HG03196 (cell line): ENCODE measurements around the gene TMC8.
"Not testable (repeated sequence)": the region's sequence is repeated elsewhere in the genome, so short reads cannot be mapped to it uniquely, and the experiment has no call there.

Experiments used
- ATAC-seq: cut with Tn5 transposase; IDR thresholded peaks from one replicate; pipeline ENCODE4 v1.9.1; 2021; ENCODE audit not compliant: unreplicated experiment

The TMC8 gene, protein sequence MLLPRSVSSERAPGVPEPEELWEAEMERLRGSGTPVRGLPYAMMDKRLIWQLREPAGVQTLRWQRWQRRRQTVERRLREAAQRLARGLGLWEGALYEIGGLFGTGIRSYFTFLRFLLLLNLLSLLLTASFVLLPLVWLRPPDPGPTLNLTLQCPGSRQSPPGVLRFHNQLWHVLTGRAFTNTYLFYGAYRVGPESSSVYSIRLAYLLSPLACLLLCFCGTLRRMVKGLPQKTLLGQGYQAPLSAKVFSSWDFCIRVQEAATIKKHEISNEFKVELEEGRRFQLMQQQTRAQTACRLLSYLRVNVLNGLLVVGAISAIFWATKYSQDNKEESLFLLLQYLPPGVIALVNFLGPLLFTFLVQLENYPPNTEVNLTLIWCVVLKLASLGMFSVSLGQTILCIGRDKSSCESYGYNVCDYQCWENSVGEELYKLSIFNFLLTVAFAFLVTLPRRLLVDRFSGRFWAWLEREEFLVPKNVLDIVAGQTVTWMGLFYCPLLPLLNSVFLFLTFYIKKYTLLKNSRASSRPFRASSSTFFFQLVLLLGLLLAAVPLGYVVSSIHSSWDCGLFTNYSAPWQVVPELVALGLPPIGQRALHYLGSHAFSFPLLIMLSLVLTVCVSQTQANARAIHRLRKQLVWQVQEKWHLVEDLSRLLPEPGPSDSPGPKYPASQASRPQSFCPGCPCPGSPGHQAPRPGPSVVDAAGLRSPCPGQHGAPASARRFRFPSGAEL

DNA sequence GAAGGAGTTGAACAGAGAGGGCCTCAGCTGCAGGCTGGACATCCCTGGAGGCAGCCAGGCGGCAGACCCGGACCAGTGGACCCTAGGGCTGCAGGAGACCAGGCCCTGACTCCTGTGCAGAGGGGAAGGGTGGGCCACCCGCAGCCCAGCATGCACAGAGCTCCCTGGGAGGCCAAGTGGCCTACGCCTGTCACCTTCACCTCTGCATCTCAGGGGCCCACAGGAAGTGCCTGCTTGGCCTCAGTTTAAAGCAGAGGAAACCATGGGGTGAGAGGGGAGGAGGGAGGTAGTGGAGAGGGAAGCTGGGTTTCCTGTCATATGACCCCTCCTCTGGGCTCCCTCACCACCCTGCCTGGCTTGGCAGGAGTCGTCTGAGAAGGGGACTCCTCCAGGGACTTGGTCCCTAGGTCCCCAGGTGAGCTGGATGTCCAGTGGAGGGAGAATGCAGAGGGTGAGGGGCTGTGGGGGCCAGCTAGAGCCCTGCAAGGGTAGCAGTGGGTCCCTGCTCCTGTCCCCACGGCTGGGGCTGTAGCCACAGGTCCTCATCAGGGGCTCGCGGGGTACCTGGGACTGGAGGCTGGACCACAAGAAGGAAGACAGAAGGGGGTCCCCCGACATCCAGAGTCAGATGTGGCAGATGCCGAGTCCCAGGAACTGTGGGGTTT, at the start of gene TMC8:
TMC8 (plus strand) TSS at position 335 of the 665 bp plus-strand sequence. CDS start 818 bp downstream, outside the sequence.
- no peak for ATAC-seq

DNA sequence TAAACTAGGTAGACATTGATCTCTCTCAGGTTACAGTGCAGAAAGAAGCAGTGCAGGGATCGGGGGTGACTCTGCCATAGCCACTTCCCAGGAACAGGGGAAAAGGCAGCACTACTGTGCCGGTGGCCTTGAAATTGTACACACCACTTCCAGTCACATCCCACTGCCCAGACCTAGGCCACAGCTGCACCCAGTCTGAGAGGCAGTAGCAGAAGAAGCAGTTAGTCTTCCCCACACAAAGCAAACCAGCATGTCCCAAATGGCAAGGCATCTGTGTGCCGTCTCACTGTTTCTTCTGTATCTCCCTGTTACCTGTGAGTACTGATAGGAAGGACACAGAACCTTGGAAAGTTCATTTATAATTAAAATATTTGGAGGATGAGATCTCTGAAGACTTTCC, 49.0 kb upstream of the TMC8 start:
- no peak for ATAC-seq

DNA sequence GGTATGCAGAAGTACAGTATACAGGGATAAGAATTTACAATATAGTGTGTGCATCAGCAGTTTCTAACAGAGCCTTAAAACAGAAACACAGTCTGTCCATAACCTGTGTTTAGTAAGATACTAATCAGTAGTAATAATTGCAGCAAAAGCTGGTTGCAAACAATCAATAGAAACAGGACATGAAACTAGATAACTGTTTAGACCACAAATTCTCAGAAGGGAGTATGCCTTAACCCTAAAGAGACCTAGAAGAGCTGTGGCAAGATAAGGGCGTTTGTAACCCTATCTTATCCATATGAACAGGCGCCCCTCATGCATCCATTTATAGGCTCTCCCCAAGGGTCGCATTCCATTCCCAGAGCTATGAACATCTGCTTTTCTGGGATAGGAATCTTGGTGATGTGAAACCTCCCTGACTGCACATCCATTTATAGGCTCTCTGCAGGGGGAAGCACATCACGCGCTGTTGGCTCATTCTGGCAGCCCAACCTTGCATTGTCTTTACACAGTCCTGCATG, 48.2 kb upstream of the TMC8 start:
- ATAC-seq = not testable (repeated sequence)

DNA sequence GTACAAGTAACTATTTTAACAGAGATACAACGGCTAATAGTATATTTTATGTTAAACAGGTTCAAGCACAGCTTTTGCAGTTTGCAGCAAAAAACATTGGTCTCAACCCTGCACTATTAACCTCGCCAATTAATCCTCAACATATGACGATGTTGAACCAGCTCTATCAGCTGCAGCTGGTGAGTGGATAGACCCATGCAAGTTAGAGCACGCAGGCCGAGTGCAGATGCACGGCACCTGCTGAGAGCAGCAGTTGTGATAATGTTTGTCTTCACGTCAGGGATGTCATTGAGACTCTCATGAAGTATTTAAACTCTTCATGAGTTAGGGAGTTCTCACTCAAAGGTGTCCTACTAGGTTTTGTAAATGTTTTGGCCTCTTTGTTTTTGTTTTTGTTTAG, 47.6 kb upstream of the TMC8 start:
- no peak for ATAC-seq

DNA sequence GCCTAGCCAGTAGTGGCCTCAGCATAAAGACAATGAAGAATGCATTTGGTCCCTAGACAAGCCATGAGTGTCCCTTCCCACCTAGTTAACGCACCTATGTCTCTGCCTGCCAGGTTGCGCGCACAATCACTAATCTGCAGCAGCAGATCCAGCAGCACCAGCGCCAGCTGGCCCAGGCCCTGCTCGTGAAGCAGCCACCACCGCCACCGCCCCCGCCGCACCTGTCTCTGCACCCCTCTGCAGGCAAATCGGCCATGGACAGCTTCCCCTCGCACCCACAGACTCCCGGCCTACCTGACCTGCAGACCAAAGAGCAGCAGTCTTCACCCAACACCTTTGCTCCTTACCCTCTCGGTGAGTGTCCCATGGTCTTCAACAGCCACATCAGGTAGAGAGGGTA, 43.8 kb upstream of the TMC8 start:
- ATAC-seq = no peak

DNA sequence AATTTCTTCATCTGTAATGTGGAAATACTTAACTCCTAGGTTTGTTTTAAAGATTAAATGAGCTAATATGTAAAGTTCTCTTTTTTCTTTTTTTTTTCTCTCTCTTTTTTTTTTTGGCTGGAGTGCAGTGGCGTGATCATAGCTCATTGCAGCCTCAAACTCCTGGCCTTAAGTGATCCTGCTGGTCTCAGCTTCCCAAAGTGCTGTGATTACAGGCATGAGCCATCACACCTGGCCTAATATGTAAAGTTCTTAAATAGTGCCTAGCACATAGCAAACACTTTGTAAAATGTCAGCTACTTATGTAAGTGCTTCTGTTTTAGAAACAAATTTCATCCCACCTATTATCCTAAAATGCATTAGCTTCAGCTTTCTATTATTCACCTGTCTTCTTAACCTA, 42.0 kb upstream of the TMC8 start:
- ATAC-seq = no peak

DNA sequence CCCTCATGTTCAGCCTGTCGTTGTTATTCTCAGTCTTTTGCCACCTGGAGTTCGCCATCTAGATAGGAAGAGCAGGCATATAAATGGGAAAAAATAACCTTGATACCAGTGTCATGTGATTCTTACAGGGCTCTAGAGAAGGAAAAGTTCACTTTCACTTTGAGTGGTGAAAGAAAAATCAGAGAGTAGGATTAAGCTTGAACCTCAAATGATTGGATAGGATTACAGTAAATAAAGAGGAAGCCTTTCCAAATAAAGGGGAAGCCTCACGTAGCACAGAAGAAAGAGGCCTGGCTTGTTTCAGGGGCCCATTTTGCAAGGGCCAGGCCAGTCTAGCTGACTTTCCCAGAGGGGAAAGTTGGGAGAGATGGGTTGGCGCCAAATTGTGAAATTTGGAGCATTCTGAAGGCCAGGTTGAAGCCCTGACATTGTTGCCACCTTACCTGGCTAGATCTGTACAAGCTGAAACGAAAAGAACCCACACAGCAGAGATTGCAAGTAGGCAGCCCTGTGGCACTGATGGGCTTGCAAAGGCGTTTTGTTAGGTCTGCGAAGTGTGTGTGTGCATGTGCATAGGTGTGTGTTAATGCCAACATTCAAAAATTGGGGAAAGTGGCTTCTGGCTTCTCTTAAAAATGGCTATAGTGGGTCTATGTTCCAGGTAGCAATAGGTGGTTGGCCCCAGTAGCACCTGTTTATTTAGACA, 40.8 kb upstream of the TMC8 start:
- no peak for ATAC-seq

DNA sequence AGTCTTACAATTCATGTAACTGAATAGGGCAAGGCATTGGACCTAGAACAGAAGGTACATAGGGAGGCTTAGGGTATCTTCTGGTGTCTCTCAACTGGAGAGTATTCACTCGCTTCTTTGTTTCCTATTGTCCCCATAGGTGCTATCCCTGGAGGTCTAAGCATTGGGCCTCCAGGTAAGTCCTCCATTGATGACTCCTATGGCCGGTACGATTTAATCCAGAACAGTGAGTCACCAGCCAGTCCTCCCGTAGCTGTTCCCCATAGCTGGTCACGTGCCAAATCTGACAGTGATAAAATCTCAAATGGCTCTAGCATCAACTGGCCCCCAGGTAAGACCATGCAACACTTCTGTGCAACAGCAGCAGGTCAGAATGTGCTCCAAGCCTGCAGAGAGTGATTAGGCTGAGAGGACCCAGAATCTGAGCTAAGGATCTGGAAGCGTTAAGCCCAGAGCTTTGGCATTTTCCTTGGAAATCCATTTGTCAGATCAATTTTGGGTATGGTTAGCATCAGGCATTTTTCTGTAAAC, 37.7 kb upstream of the TMC8 start:
- no peak for ATAC-seq

DNA sequence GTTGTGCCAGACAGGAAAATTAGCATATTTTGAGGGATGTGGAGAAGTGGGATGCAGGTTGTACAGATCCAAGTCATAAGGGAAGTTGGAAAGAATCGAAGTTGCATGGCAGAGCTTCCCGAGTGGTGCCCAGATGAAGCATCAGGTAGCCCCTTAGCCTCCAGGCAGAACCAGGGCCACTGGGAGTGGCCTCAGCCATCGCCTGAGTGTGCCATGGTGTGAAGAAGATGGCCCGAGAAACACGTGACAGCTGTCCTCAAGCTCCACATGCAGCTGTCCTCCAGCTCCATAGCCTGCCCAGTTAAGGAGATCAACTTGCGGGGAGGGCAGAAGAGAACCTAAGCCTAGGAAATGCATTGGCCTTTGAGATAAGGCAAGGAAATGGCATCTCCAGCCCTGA, 35.5 kb upstream of the TMC8 start:
- ATAC-seq = no peak

DNA sequence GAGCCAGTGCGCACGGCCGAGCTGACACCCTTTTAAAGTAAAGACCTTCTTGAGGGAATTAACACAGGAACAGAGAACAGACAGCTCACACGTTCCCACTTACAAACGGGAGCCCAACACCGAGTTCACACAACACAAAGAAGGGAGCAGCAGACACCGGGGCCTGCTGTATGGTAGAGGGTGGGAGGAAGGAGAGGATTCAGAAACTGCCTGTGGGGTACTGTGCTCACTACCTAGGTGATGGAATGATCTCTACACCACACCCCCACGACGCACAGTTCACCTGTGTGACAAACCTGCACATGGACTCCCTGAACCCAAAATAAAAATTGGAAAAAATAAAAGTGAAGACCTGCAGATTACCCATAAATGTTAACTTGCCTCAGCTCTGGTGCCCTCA, 34.5 kb upstream of the TMC8 start:
- no peak for ATAC-seq

DNA sequence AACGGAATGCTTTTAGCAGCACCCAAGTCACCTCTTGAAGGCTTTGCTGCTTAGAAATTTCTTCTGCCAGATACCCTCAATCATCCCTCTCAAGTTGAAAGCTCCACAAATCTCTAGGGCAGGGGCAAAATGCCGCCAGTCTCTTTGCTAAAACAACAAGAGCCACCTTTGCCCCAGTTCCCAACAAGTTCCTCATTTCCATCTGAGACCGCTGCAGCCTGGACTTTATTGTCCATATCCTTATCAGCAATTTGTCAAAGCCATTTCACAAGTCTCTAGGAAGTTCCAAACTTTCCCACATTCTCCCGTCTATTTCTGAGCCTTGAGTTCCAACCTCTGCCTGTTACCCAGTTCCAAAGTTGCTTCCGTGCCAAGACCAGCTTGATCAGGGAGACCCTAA, 29.5 kb upstream of the TMC8 start:
- ATAC-seq = no peak

DNA sequence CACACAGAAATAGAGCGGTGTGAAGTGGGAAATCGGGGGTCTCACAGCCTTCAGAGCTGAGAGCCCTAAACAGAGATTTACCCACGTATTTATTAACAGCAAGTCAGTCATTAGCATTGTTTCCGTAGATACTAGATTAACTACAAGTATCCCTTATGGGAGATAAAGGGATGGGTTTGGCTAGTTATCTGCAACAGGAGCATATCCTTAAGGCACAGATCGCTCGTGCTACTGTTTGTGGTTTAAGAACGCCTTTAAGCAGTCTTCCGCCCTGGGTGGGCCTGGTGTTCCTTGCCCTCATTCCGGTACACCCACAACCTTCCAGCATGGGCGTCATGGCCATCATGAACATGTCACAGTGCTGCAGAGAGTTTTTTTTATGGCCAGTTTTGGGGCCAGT, 29.0 kb upstream of the TMC8 start:
- ATAC-seq = no peak

DNA sequence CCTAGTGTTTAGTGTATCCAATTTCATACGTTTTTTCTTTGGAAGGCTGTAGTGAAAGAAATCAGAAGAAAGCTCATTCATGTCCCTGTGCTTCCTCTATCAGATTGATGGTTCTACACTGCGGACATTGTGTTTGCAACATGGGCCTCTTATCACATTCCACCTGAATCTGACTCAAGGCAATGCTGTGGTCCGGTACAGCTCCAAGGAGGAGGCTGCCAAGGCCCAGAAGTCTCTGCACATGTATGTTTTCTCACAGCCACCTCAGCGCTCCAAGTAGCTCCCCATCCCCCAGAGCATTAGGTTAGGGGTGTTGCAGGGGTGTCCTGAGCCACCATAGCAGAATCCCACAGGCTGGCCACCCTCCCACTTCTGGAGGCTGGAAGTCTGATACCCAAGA, 27.3 kb upstream of the TMC8 start:
- ATAC-seq = no peak

DNA sequence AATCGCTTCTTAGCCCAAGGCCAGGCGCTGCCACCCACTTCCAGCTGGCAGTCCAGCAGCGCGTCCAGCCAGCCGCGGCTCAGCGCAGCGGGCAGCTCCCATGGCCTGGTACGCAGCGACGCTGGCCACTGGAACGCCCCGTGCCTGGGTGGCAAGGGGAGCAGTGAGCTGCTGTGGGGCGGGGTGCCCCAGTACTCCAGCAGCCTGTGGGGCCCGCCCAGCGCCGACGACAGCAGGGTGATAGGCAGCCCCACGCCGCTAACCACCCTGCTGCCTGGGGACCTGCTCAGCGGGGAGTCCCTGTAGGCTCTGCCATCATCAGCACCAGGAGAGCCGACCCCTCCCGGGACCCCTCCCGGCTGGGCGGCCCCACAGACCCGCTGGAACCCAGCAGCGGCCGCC, 26.0 kb upstream of the TMC8 start:
- no peak for ATAC-seq

DNA sequence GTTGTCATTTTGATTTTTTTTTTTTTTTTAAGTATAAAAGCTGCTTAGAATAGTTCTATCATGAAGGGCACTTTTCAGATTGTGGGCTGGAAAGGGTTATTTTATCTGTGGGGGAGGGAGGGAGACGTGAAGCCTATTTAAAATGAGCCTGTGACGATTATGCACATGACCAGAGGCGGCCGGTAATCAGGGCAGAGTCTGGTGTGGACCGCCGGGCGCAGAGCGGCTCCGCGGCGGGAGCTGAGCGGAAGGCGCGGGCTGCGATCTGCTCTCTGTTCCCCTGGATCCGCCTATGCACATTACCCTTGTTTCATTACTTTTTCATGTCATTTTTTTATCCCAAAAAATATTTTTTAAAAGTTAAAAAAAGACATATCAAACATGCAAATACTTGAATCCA, 25.5 kb upstream of the TMC8 start:
- no peak for ATAC-seq

DNA sequence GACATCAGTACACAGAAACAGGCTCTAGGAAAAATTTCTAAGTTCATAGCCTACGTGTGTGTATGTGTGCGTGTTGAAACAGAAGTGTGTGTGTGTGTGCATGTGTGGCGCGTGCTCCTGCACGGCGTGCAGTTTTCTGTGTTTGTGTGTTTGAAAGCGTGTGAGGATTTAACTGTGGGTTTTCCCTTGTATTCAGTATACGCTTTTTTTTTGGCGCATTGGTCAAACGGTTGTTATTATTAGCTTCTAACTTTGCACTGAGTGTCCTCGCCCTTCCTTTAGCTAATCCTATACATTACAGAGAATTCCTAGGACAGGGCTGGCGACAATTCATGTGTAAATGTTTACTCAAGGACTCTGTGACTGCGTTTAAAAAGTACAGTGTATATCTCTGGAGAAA, 25.0 kb upstream of the TMC8 start:
- no peak for ATAC-seq

DNA sequence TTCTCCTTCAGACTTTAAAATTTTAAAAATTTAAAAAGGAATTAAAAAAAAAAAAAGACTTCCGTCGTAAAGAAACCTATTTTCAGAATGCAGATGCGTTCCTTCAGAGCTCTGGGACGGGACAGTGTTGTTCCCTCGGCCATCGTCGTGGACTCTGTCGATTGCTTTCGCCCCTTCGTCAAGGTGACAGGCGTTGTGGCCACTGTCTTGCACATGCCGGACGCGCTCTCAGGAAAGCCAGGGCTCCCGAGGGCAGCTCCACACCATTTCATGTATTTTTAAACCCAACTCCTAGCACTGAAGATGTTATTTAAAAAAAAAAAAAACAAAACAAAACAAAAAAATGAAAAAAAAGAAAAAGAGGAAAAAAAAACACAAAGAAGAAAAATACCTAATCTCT, 24.4 kb upstream of the TMC8 start:
- ATAC-seq = no peak

DNA sequence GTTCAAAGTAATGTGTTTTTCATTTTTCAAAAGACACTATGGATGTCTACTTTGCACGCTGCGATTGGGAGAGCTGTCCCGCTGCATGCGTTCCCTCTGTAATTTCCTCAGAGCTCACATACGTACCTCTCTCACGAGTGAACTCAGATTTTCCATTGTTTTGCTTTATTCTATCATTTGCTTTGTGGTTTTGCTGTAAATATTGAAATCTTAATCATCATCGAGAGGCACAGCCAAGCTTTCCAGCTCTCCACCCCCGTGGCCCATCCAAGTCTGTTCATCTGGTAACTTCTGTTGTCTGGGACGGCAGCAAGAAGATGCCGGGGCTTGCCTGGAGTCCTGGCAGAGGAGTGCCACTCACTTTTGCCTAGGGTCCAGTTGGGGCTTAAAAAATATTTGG, 23.1 kb upstream of the TMC8 start:
- no peak for ATAC-seq

DNA sequence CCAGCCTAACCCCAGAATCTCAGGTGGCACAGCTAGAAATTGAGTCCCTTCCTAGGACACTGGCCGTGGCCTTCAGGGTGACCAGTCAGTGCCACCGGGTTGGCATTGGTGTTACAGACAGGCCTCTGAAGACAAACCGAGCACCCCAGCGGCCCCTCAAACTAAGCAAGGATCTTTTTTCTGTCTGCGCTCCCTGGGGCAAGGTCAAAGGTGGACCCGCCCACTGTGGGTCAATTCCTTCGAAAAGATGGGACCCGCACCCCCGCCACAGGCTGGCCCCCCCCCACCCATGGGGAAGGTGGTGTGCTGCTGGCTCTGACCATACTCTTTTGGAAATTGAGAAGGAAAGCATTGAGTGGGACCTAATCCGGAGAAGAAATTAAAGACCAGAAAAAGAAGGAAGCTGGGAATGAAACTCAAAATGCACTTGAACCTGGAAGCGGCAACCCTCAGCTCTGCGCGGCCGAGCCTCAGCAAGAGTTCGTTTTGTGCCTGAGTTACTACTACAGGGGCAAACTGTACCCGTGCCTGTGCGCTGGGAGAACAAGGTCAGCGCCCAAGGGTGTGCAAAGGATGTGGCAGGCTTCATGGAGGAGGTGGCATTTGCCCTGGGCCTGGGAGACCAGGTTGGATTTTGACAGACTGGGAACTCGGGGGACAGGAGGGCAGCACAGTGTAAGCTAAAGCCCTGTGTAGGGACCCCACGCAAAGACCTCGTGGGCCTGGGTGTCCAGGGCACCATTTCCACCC, 22.4 kb upstream of the TMC8 start:
- ATAC-seq = no peak
